Activated naive CD4-positive, alpha-beta T cell treated with anti-CD3 and anti-CD28 coated beads, Interleukin-2, amount 10 ng/mL, durations not matched to agents 7 days and 5 days (primary cell): Measurements from ENCODE around the gene PRKN.

Experiments used
- CTCF ChIA-PET: fragments of 350-600 bp; sonication (Branson Sonifier 250); formaldehyde crosslinking; loops from one replicate; lab custom pipeline; 2021; ENCODE audit warnings: antibody characterized with exemption; lab: Charles Lee
- DNase-seq: peaks from one replicate; pipeline ENCODE4 v3.0.0-alpha.2; 2020
- H3K27ac Mint-ChIP-seq: one replicate; pipeline ENCODE4 v1.8.0; 2021; ENCODE audit warnings: mild to moderate bottlenecking, moderate library complexity, mixed read lengths
- H3K27me3 Mint-ChIP-seq: one replicate; pipeline ENCODE4 v1.8.0; 2021; ENCODE audit warnings: mild to moderate bottlenecking, mixed read lengths
- H3K36me3 Mint-ChIP-seq: one replicate; pipeline ENCODE4 v1.8.0; 2021; ENCODE audit warnings: mixed read lengths
- H3K4me1 Mint-ChIP-seq: one replicate; pipeline ENCODE4 v1.8.0; 2021; ENCODE audit warnings: mixed read lengths
- H3K4me3 Mint-ChIP-seq: one replicate; pipeline ENCODE4 v1.8.0; 2021; ENCODE audit warnings: mild to moderate bottlenecking, moderate library complexity, mixed read lengths
- H3K9me3 Mint-ChIP-seq: one replicate; pipeline ENCODE4 v1.8.0; 2021; ENCODE audit warnings: mixed read lengths

The PRKN gene

GRCh38 chr6:161684731-161685475 lies 1042.7 kb downstream of the PRKN start:
- H3K27ac Mint-ChIP-seq: no peak overlapping the region
- H3K27me3 Mint-ChIP-seq: no peaks in the 10 kb centered on the region
- CTCF ChIA-PET: no interaction called here
- no peaks in the 10 kb centered on the region for H3K4me1 Mint-ChIP-seq
- no peaks in the 10 kb centered on the region for H3K36me3 Mint-ChIP-seq
- no peak overlapping the region for H3K4me3 Mint-ChIP-seq
- no peaks in the 10 kb centered on the region for H3K9me3 Mint-ChIP-seq
- DNase-seq: no peak

- no peaks in the 10 kb centered on the region for H3K4me1 Mint-ChIP-seq
- H3K36me3 Mint-ChIP-seq: no peaks in the 10 kb centered on the region
- H3K27ac Mint-ChIP-seq: no peak overlapping the region
- H3K9me3 Mint-ChIP-seq: no peaks in the 10 kb centered on the region
- CTCF ChIA-PET: no interaction called here
- no peaks in the 10 kb centered on the region for H3K27me3 Mint-ChIP-seq
- H3K4me3 Mint-ChIP-seq: no peak overlapping the region
- no peak for DNase-seq
Measured at GRCh38 chr6:161683400-161683799, 1044.2 kb downstream of the PRKN start.

GRCh38 chr6:161682982-161683381 lies 1044.6 kb downstream of the PRKN start:
- Mint-ChIP-seq H3K27me3 (no peaks in the 10 kb centered on the region), H3K9me3 (no peaks in the 10 kb centered on the region), H3K27ac (no peak overlapping the region), H3K4me1 (no peaks in the 10 kb centered on the region), H3K4me3 (no peak overlapping the region), H3K36me3 (no peaks in the 10 kb centered on the region)
- no peak for DNase-seq
- CTCF ChIA-PET: no interaction called here

- Mint-ChIP-seq H3K9me3 (no peaks in the 10 kb centered on the region), H3K27ac (no peak overlapping the region), H3K4me3 (no peak overlapping the region), H3K4me1 (no peaks in the 10 kb centered on the region), H3K36me3 (no peaks in the 10 kb centered on the region), H3K27me3 (no peaks in the 10 kb centered on the region)
- DNase-seq: no peak
- CTCF ChIA-PET: no interaction called here
Measured at GRCh38 chr6:161679980-161680538, 1047.5 kb downstream of the PRKN start.

- Mint-ChIP-seq H3K36me3 (no peaks in the 10 kb centered on the region), H3K27ac (no peak overlapping the region), H3K27me3 (no peaks in the 10 kb centered on the region), H3K4me1 (no peaks in the 10 kb centered on the region), H3K4me3 (no peak overlapping the region), H3K9me3 (no peaks in the 10 kb centered on the region)
- CTCF ChIA-PET: no interaction called here
- no peak for DNase-seq
Measured at GRCh38 chr6:161677188-161677587, 1050.4 kb downstream of the PRKN start.

- Mint-ChIP-seq H3K36me3 (no peaks in the 10 kb centered on the region), H3K27me3 (no peaks in the 10 kb centered on the region), H3K9me3 (no peaks in the 10 kb centered on the region), H3K4me3 (no peak overlapping the region), H3K27ac (no peak overlapping the region), H3K4me1 (no peaks in the 10 kb centered on the region)
- no peak for DNase-seq
- CTCF ChIA-PET: no interaction called here
Measured at GRCh38 chr6:161676586-161676985, 1051.0 kb downstream of the PRKN start.

GRCh38 chr6:161674930-161675682 lies 1052.5 kb downstream of the PRKN start:
- H3K27me3 Mint-ChIP-seq: no peaks in the 10 kb centered on the region
- H3K36me3 Mint-ChIP-seq: no peaks in the 10 kb centered on the region
- CTCF ChIA-PET: no interaction called here
- no peaks in the 10 kb centered on the region for H3K9me3 Mint-ChIP-seq
- H3K4me1 Mint-ChIP-seq: no peaks in the 10 kb centered on the region
- H3K27ac Mint-ChIP-seq: no peak overlapping the region
- no peak overlapping the region for H3K4me3 Mint-ChIP-seq
- no peak for DNase-seq

GRCh38 chr6:161673026-161673425 lies 1054.5 kb downstream of the PRKN start:
- no peaks in the 10 kb centered on the region for H3K4me1 Mint-ChIP-seq
- no peaks in the 10 kb centered on the region for H3K27me3 Mint-ChIP-seq
- no peak overlapping the region for H3K27ac Mint-ChIP-seq
- no peak overlapping the region for H3K4me3 Mint-ChIP-seq
- H3K36me3 Mint-ChIP-seq: no peaks in the 10 kb centered on the region
- CTCF ChIA-PET: no interaction called here
- H3K9me3 Mint-ChIP-seq: no peaks in the 10 kb centered on the region
- no peak for DNase-seq

GRCh38 chr6:161671117-161671516 lies 1056.4 kb downstream of the PRKN start:
- peaks cover 3% of the 10 kb centered on the region for H3K9me3 Mint-ChIP-seq
- H3K4me3 Mint-ChIP-seq: no peak overlapping the region
- no peaks in the 10 kb centered on the region for H3K36me3 Mint-ChIP-seq
- no peak for DNase-seq
- no peak overlapping the region for H3K27ac Mint-ChIP-seq
- no peaks in the 10 kb centered on the region for H3K27me3 Mint-ChIP-seq
- H3K4me1 Mint-ChIP-seq: no peaks in the 10 kb centered on the region
- CTCF ChIA-PET: no interaction called here

GRCh38 chr6:161668665-161669064 lies 1058.9 kb downstream of the PRKN start:
- no peak for DNase-seq
- no peaks in the 10 kb centered on the region for H3K4me1 Mint-ChIP-seq
- no peaks in the 10 kb centered on the region for H3K27me3 Mint-ChIP-seq
- no peak overlapping the region for H3K27ac Mint-ChIP-seq
- CTCF ChIA-PET: no interaction called here
- peaks cover 8% of the 10 kb centered on the region for H3K9me3 Mint-ChIP-seq
- no peak overlapping the region for H3K4me3 Mint-ChIP-seq
- H3K36me3 Mint-ChIP-seq: no peaks in the 10 kb centered on the region

GRCh38 chr6:161667957-161668356 lies 1059.6 kb downstream of the PRKN start:
- DNase-seq: no peak
- CTCF ChIA-PET: no interaction called here
- H3K9me3 Mint-ChIP-seq: peaks cover 9% of the 10 kb centered on the region
- H3K4me1 Mint-ChIP-seq: no peaks in the 10 kb centered on the region
- H3K27me3 Mint-ChIP-seq: no peaks in the 10 kb centered on the region
- H3K36me3 Mint-ChIP-seq: no peaks in the 10 kb centered on the region
- H3K4me3 Mint-ChIP-seq: no peak overlapping the region
- no peak overlapping the region for H3K27ac Mint-ChIP-seq

GRCh38 chr6:161663682-161664081 lies 1063.9 kb downstream of the PRKN start:
- H3K27ac Mint-ChIP-seq: no peak overlapping the region
- H3K9me3 Mint-ChIP-seq: peaks cover 16% of the 10 kb centered on the region
- no peak for DNase-seq
- no peaks in the 10 kb centered on the region for H3K36me3 Mint-ChIP-seq
- no peaks in the 10 kb centered on the region for H3K27me3 Mint-ChIP-seq
- H3K4me1 Mint-ChIP-seq: no peaks in the 10 kb centered on the region
- H3K4me3 Mint-ChIP-seq: no peak overlapping the region
- CTCF ChIA-PET: no interaction called here

GRCh38 chr6:161660666-161661571 lies 1066.6 kb downstream of the PRKN start:
- Mint-ChIP-seq H3K4me1 (no peaks in the 10 kb centered on the region), H3K36me3 (no peaks in the 10 kb centered on the region), H3K27ac (no peak overlapping the region), H3K4me3 (no peak overlapping the region), H3K9me3 (peaks cover 13% of the 10 kb centered on the region), H3K27me3 (no peaks in the 10 kb centered on the region)
- CTCF ChIA-PET: interaction anchor here (0.9 kb wide), 1 partner anchor 243 kb away, joined by 3 read pairs; no protein-coding TSS in a partner anchor
- DNase-seq: no peak

- Mint-ChIP-seq H3K27ac (no peak overlapping the region), H3K4me3 (no peak overlapping the region), H3K9me3 (peaks cover 8% of the 10 kb centered on the region), H3K36me3 (no peaks in the 10 kb centered on the region), H3K4me1 (no peaks in the 10 kb centered on the region), H3K27me3 (no peaks in the 10 kb centered on the region)
- no peak for DNase-seq
- CTCF ChIA-PET: no interaction called here
Measured at GRCh38 chr6:161658211-161658610, 1069.4 kb downstream of the PRKN start.
